HepG2 (cell line): ENCODE results near the gene MCF2L. TPM values are rescaled to one million over a fixed set of nuclear protein-coding genes. Genes with fewer than 3 reads are reported as not detected.

Experiments used
- ATAC-seq: fragments of 200-7000 bp; cut with Tn5 transposase; 3 replicates; pipeline ENCODE4 v1.9.1; 2020; ENCODE audit warnings: mild to moderate bottlenecking, moderate library complexity
- BruUV-seq: library from RNA; stranded (reverse); fragments of 400-500 nt; replicated peaks from 2 replicates; lab custom pipeline; 2021; lab: Mats Ljungman, UMichigan
- CTCF ChIA-PET: fragments of 300-600 bp; formaldehyde crosslinking; extraction: SDS; loops from one replicate; lab custom pipeline; 2021; ENCODE audit warnings: low total read pairs, inconsistent platforms, low intra/inter-chr PET ratio; lab: Yijun Ruan, JAX
- POLR2A ChIA-PET: fragments of 350-600 bp; sonication (Branson Sonifier 250); formaldehyde crosslinking; loops from one replicate; lab custom pipeline; 2020; ENCODE audit warnings: antibody characterized with exemption, inconsistent platforms; lab: Yijun Ruan, JAX
- DNase-seq: peaks from one replicate; pipeline ENCODE4 v3.0.0-alpha.2; 2015; ENCODE audit warnings: low spot score
- FAIRE-seq: peaks from 3 replicates; lab custom pipeline; 2011; peaks lifted over from hg19 to GRCh38; lab: Jason Lieb, UNC
- H2AFZ ChIP-seq: one replicate; pipeline ENCODE4 v1.6.1; 2011; ENCODE audit warnings: low read length, inconsistent platforms
- H3K27ac ChIP-seq: fragments of 300-600 bp; 3 replicates; pipeline ENCODE4 v1.8.0; 2011; ENCODE audit warnings: mixed run types, mild to moderate bottlenecking, mixed read lengths, low read length, inconsistent platforms; ENCODE audit not compliant: insufficient read depth; ENCODE audit errors: extremely low read length
- H3K27me3 ChIP-seq, 2 experiments: fragments of 200-600 bp in 1 of 2; 2 replicates in 1 of 2; 3 replicates in 1 of 2; pipeline versions ENCODE4 v1.6.0 to v1.8.0; 2011; ENCODE audit warnings: low read length in 2 of 2, mild to moderate bottlenecking in 2 of 2, moderate library complexity in 2 of 2, inconsistent platforms in 1 of 2; ENCODE audit not compliant: insufficient read depth in 2 of 2, control insufficient read depth in 1 of 2
- H3K36me3 ChIP-seq, 2 experiments: fragments of 200-600 bp in 1 of 2; replicated peaks in 1 of 2; 2 replicates in 1 of 2; 3 replicates in 1 of 2; pipeline versions ENCODE4 v1.5.1 to v1.8.0; 2011; ENCODE audit warnings: low read length in 2 of 2, inconsistent platforms in 1 of 2; ENCODE audit not compliant: insufficient read depth in 2 of 2, control insufficient read depth in 1 of 2
- H3K4me1 ChIP-seq: 2 replicates; pipeline ENCODE4 v1.5.1; 2012; ENCODE audit warnings: low read length, inconsistent platforms; ENCODE audit not compliant: insufficient read depth
- H3K4me2 ChIP-seq: 2 replicates; pipeline ENCODE4 v1.6.0; 2011; ENCODE audit warnings: low read depth, low read length, inconsistent platforms
- H3K4me3 ChIP-seq, 3 experiments: fragments of 200-600 bp in 1 of 3; sonication (generic), shearing (Covaris generic) in 1 of 3; replicated peaks in 1 of 3; 2 replicates each; pipeline ENCODE4 v1.5.1; 2011 to 2016; ENCODE audit warnings: low read length in 3 of 3, inconsistent platforms in 2 of 3, low read depth in 2 of 3, mild to moderate bottlenecking in 2 of 3, control low read depth in 1 of 3, mixed read lengths in 1 of 3; ENCODE audit not compliant: insufficient read depth in 1 of 3
- H3K79me2 ChIP-seq: one replicate; pipeline ENCODE4 v1.6.1; 2011; ENCODE audit warnings: low read length, inconsistent platforms; ENCODE audit not compliant: insufficient read depth
- H3K9ac ChIP-seq: 2 replicates; pipeline ENCODE4 v1.6.0; 2011; ENCODE audit warnings: mild to moderate bottlenecking, low read depth, low read length, inconsistent platforms; ENCODE audit not compliant: insufficient read depth
- H3K9me3 ChIP-seq: 2 replicates; pipeline ENCODE4 v1.5.1; 2012; ENCODE audit warnings: mild to moderate bottlenecking, low read length
- H4K20me1 ChIP-seq: 2 replicates; pipeline ENCODE4 v1.6.0; 2011; ENCODE audit warnings: inconsistent platforms, mild to moderate bottlenecking, low read length, moderate library complexity; ENCODE audit not compliant: insufficient read depth
- ETV6 ChIP-seq: sonication (generic); formaldehyde crosslinking; conservative IDR thresholded peaks from 2 replicates; pipeline ENCODE4 v1.4.0; 2020; ENCODE audit warnings: missing genetic modification reagents
- FIP1L1 ChIP-seq: fragments of 200-400 bp; formaldehyde crosslinking; IDR thresholded peaks from 2 replicates; pipeline ENCODE4 v1.6.1; 2018; ENCODE audit warnings: low read depth, mild to moderate bottlenecking, low read length, moderate library complexity, borderline replicate concordance; ENCODE audit not compliant: insufficient read depth
- SRF ChIP-seq: IDR thresholded peaks from 2 replicates; pipeline ENCODE4 v1.6.1; 2011; ENCODE audit warnings: mild to moderate bottlenecking, low read depth, low read length, moderate library complexity
- TBL1XR1 ChIP-seq: fragments of 150-350 bp; IDR thresholded peaks from 2 replicates; pipeline ENCODE4 v1.6.1; 2014; ENCODE audit warnings: borderline replicate concordance, low read length; ENCODE audit not compliant: partially characterized antibody
- ZFY ChIP-seq: sonication (generic); formaldehyde crosslinking; IDR thresholded peaks from 2 replicates; pipeline ENCODE4 v1.4.0; 2020; ENCODE audit warnings: missing genetic modification reagents
- ZNF235 ChIP-seq: sonication (generic); formaldehyde crosslinking; IDR thresholded peaks from 2 replicates; pipeline ENCODE4 v1.8.1; 2023; ENCODE audit warnings: mild to moderate bottlenecking, missing genetic modification reagents, borderline replicate concordance
- ZNF607 ChIP-seq: sonication (generic); formaldehyde crosslinking; IDR thresholded peaks from 2 replicates; pipeline ENCODE4 v1.5.1; 2020; ENCODE audit warnings: missing genetic modification reagents, mild to moderate bottlenecking, borderline replicate concordance
- ZSCAN22 ChIP-seq: sonication (generic); formaldehyde crosslinking; IDR thresholded peaks from 2 replicates; pipeline ENCODE4 v1.4.0; 2020; ENCODE audit warnings: mild to moderate bottlenecking, missing genetic modification reagents
- WGBS: methylation state at CpG from one replicate; pipeline ENCODE4 v1.1.6; 2017; ENCODE audit warnings: low lambda C conversion rate; 5-methylcytosine and 5-hydroxymethylcytosine counted together
- in situ Hi-C: cut with HindIII; loops from 2 replicates; pipeline ENCODE4 v1.10.0; 2017; ENCODE audit warnings: low pct_unique_long_range_greater_than_20kb; ENCODE audit not compliant: extremely low pct_ligation_motif_present
- intact Hi-C: fragments of 100-400 bp; cut with micrococcal nuclease; formaldehyde crosslinking; loops from one replicate; pipeline ENCODE4 v1.10.0; 2022; ENCODE audit not compliant: unreplicated experiment
- polyA plus RNA-seq, 8 experiments: library from polyadenylated mRNA; depleted of rRNA in 3 of 8; stranded (reverse) in 7 of 8; unstranded in 1 of 8; fragments of >200 nt; fragmentation: Illumina TruSeq in 4 of 8; extraction: Trizol in 4 of 8; gene quantifications; 2 replicates each; pipeline versions ENCODE4 v1.2.1 to v1.2.3, GENCODE V29; 2011 to 2016; ENCODE audit warnings: low read depth in 4 of 8, missing spikeins in 1 of 8, mixed read lengths in 1 of 8; ENCODE audit not compliant: insufficient read depth in 1 of 8
- total RNA-seq, 5 experiments: library from RNA; depleted of rRNA; stranded (reverse); fragments of >200 nt; fragmentation: Illumina TruSeq; extraction: Trizol; gene quantifications; 2 replicates each; pipeline ENCODE4 v1.2.3, GENCODE V29; 2016; ENCODE audit warnings: low read depth in 1 of 5
- TF ChIP-seq, protein P1 (sequence below): sonication (generic); formaldehyde crosslinking; IDR thresholded peaks from 2 replicates; pipeline ENCODE4 v1.4.0; 2020; ENCODE audit warnings: mild to moderate bottlenecking, missing genetic modification reagents
- TF ChIP-seq, protein P2 (sequence below): sonication (generic); formaldehyde crosslinking; IDR thresholded peaks from 2 replicates; pipeline ENCODE4 v1.5.0; 2020; ENCODE audit warnings: mild to moderate bottlenecking, missing genetic modification reagents
- TF ChIP-seq, protein P3 (sequence below): IDR thresholded peaks from 2 replicates; pipeline ENCODE4 v1.6.1; 2016; ENCODE audit warnings: missing biosample characterization, missing genetic modification reagents, low read depth

MCF2L gene
- total and polyA plus RNA-seq, 2 of the 13 experiments (the other 11 are each of a cell fraction or from before 2014, with no cell fraction given) = 19.4 to 28.4 TPM

- no peak for ATAC-seq
- H3K4me3 ChIP-seq = no peak overlapping the region
- no peak for FAIRE-seq
- no peaks in the 10 kb centered on the region for H3K9me3 ChIP-seq
- no peak overlapping the region for H3K4me2 ChIP-seq
- H2AFZ ChIP-seq = no peak overlapping the region
- no peak overlapping the region for H3K27ac ChIP-seq
- POLR2A ChIA-PET = no interaction called here
- no TSS peak for BruUV-seq
- H3K36me3 ChIP-seq = no peaks in the 10 kb centered on the region
- H3K79me2 ChIP-seq = peaks cover 2% of the 10 kb centered on the region
- TF ChIP-seq ZNF235 (CRISPR knock-in tag) (no peak), FIP1L1 (no peak), ZFY (CRISPR knock-in tag) (no peak), TBL1XR1 (no peak), SRF (no peak), ETV6 (no peak), ZSCAN22 (CRISPR knock-in tag) (no peak), ZNF607 (CRISPR knock-in tag) (no peak)
- TF ChIP-seq, protein P1, sequence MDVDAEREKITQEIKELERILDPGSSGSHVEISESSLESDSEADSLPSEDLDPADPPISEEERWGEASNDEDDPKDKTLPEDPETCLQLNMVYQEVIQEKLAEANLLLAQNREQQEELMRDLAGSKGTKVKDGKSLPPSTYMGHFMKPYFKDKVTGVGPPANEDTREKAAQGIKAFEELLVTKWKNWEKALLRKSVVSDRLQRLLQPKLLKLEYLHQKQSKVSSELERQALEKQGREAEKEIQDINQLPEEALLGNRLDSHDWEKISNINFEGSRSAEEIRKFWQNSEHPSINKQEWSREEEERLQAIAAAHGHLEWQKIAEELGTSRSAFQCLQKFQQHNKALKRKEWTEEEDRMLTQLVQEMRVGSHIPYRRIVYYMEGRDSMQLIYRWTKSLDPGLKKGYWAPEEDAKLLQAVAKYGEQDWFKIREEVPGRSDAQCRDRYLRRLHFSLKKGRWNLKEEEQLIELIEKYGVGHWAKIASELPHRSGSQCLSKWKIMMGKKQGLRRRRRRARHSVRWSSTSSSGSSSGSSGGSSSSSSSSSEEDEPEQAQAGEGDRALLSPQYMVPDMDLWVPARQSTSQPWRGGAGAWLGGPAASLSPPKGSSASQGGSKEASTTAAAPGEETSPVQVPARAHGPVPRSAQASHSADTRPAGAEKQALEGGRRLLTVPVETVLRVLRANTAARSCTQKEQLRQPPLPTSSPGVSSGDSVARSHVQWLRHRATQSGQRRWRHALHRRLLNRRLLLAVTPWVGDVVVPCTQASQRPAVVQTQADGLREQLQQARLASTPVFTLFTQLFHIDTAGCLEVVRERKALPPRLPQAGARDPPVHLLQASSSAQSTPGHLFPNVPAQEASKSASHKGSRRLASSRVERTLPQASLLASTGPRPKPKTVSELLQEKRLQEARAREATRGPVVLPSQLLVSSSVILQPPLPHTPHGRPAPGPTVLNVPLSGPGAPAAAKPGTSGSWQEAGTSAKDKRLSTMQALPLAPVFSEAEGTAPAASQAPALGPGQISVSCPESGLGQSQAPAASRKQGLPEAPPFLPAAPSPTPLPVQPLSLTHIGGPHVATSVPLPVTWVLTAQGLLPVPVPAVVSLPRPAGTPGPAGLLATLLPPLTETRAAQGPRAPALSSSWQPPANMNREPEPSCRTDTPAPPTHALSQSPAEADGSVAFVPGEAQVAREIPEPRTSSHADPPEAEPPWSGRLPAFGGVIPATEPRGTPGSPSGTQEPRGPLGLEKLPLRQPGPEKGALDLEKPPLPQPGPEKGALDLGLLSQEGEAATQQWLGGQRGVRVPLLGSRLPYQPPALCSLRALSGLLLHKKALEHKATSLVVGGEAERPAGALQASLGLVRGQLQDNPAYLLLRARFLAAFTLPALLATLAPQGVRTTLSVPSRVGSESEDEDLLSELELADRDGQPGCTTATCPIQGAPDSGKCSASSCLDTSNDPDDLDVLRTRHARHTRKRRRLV = no peak
- TF ChIP-seq, protein P2, sequence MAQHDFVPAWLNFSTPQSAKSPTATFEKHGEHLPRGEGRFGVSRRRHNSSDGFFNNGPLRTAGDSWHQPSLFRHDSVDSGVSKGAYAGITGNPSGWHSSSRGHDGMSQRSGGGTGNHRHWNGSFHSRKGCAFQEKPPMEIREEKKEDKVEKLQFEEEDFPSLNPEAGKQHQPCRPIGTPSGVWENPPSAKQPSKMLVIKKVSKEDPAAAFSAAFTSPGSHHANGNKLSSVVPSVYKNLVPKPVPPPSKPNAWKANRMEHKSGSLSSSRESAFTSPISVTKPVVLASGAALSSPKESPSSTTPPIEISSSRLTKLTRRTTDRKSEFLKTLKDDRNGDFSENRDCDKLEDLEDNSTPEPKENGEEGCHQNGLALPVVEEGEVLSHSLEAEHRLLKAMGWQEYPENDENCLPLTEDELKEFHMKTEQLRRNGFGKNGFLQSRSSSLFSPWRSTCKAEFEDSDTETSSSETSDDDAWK (CRISPR knock-in tag) = no peak
- TF ChIP-seq, protein P3, sequence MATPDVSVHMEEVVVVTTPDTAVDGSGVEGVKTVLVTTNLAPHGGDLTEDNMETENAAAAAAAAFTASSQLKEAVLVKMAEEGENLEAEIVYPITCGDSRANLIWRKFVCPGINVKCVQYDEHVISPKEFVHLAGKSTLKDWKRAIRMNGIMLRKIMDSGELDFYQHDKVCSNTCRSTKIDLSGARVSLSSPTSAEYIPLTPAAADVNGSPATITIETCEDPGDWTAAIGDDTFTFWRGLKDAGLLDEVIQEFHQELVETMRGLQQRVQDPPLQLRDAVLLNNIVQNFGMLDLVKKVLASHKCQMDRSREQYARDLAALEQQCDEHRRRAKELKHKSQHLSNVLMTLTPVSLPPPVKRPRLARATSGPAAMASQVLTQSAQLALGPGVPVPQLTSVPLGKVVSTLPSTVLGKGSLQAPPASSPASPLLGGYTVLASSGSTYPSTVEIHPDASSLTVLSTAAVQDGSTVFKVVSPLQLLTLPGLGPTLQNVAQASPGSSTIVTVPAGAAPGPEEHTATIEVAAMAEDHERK = no peak
- DNase-seq = no peak
- H3K27me3 ChIP-seq = no peaks in the 10 kb centered on the region
- CTCF ChIA-PET = no interaction called here
- 0 out of 2 replicates have a peak overlapping the region, but pooled peaks have one; percentile 8 for H3K9ac ChIP-seq
- H3K4me1 ChIP-seq = peaks cover 53% of the 10 kb centered on the region
- intact Hi-C loops (no loop called here), in situ Hi-C loops (no loop called here)
- no peaks in the 10 kb centered on the region for H4K20me1 ChIP-seq
- 96% methylated on average over 15 of the region's 30 CpGs for WGBS
Measured at GRCh38 chr13:112959701-112960542, 9.1 kb upstream of the MCF2L start.
